ENCODE data around the gene CYB561A3.
A peak's percentile ranks its signal among the peaks of the same experiment; 100 is the strongest.

CYB561A3 gene

GRCh38 chr11:61343792-61344745, 17.6 kb downstream of the CYB561A3 start:
- DNase-seq: no peak

- DNase-seq: no peak
Measured at GRCh38 chr11:61342207-61342803, 19.4 kb downstream of the CYB561A3 start.

GRCh38 chr11:61341706-61342105, 20.0 kb downstream of the CYB561A3 start:
- no peak for DNase-seq

- no peak for DNase-seq
Measured at GRCh38 chr11:61340979-61341378, 20.7 kb downstream of the CYB561A3 start.

- no peak for DNase-seq
Measured at GRCh38 chr11:61339490-61339878, 22.2 kb downstream of the CYB561A3 start.

- DNase-seq: no peak
Measured at GRCh38 chr11:61338783-61339489, 22.7 kb downstream of the CYB561A3 start.

GRCh38 chr11:61337706-61338470, 23.8 kb downstream of the CYB561A3 start:
- no peak for DNase-seq

- peak; percentile 25 for DNase-seq
Measured at GRCh38 chr11:61336171-61336935, 25.3 kb downstream of the CYB561A3 start.

- DNase-seq: no peak
Measured at GRCh38 chr11:61335355-61335710, 26.3 kb downstream of the CYB561A3 start.

- DNase-seq: no peak
Measured at GRCh38 chr11:61334434-61335354, 27.0 kb downstream of the CYB561A3 start.

GRCh38 chr11:61333550-61334433, 27.9 kb downstream of the CYB561A3 start:
- DNase-seq: no peak

GRCh38 chr11:61332797-61333549, 28.7 kb downstream of the CYB561A3 start, which contains the start of the genes DDB1 and TKFC:
TSS of gene DDB1 (minus strand) at chr11:61333105. CDS start at chr11:61332968, 137 bp downstream.
TSS of gene TKFC (plus strand) at chr11:61333228. CDS start at chr11:61334729, 1,501 bp downstream.
- DNase-seq: peak; percentile 55

GRCh38 chr11:61332281-61332796, 29.3 kb downstream of the CYB561A3 start:
- DNase-seq: no peak

- DNase-seq: no peak
Measured at GRCh38 chr11:61331651-61332050, 30.0 kb downstream of the CYB561A3 start.

GRCh38 chr11:61329871-61330270, 31.8 kb downstream of the CYB561A3 start:
- no peak for DNase-seq

GRCh38 chr11:61328351-61328750, 33.3 kb downstream of the CYB561A3 start:
- no peak for DNase-seq

- no peak for DNase-seq
Measured at GRCh38 chr11:61327669-61328071, 34.0 kb downstream of the CYB561A3 start.

GRCh38 chr11:61325649-61326414, 35.9 kb downstream of the CYB561A3 start:
- DNase-seq: no peak

Data from GOT3 (cell line).